GM12891 (cell line): ENCODE data around the gene PDE3A.

Experiments
- POLR2A ChIP-seq: IDR thresholded peaks from 2 replicates; pipeline ENCODE4 v1.6.1; 2011; ENCODE audit warnings: low read depth, low read length, control low read depth
- POLR2AphosphoS5 ChIP-seq: IDR thresholded peaks from 2 replicates; pipeline ENCODE4 v1.6.1; 2011; ENCODE audit warnings: low read depth, low read length, control low read depth

- TF ChIP-seq POLR2A = no peak
- no peak for TF ChIP-seq POLR2AphosphoS5
Measured at GRCh38 chr12:20434996-20435395, 66.7 kb downstream of the PDE3A start.
